ENCODE measurements around the gene PRAF2. TPM values are rescaled to one million over a fixed set of nuclear protein-coding genes. Genes with fewer than 3 reads are reported as not detected.

The PRAF2 gene
- total RNA-seq, 3 donors from 2014 or later = 5.9 to 18.4 (median 6.6) TPM

Other genes starting within 250 kb of the PRAF2 start
- gene ERAS, start 247.5 kb downstream of the PRAF2 start, total RNA-seq = under 1 TPM in 1 of 3 donors, not detected in 2; 0.73 TPM
- 1 to 10 TPM; 1.4 to 3.6 (median 2.2) TPM for gene PCSK1N, start 238.4 kb downstream of the PRAF2 start, total RNA-seq
- gene TIMM17B, start 176.2 kb downstream of the PRAF2 start, total RNA-seq = 10 to 100 TPM; 32.3 to 40.8 (median 35.4) TPM
- 10 to 100 TPM; 56.0 to 71.4 (median 71.0) TPM for gene PQBP1, start 176.1 kb downstream of the PRAF2 start, total RNA-seq
- gene SLC35A2, start 162.4 kb downstream of the PRAF2 start, total RNA-seq = 10 to 100 TPM; 10.9 to 17.3 (median 16.1) TPM
- 10 to 100 TPM in 1 of 3 donors, 1 to 10 TPM in 2; 5.8 to 20.3 (median 7.6) TPM for gene PIM2, start 155.0 kb downstream of the PRAF2 start, total RNA-seq
- 10 to 100 TPM; 35.8 to 37.9 (median 36.1) TPM for gene OTUD5, start 116.4 kb downstream of the PRAF2 start, total RNA-seq
- 1 to 10 TPM in 1 of 3 donors, under 1 TPM in 2; 0.66 to 1.2 (median 0.96) TPM for gene KCND1, start 102.2 kb downstream of the PRAF2 start, total RNA-seq
- gene GRIPAP1, start 71.7 kb downstream of the PRAF2 start, total RNA-seq = 10 to 100 TPM; 31.4 to 47.2 (median 34.1) TPM
- 10 to 100 TPM; 44.1 to 93.3 (median 52.1) TPM for gene TFE3, start 30.6 kb downstream of the PRAF2 start, total RNA-seq
- 1 to 10 TPM in 2 of 3 donors, under 1 TPM in 1; 0.80 to 6.3 (median 4.3) TPM for gene CCDC120, start 15.0 kb downstream of the PRAF2 start, total RNA-seq
- 100 to 1,000 TPM in 1 of 3 donors, 10 to 100 TPM in 2; 95.7 to 134 (median 98.6) TPM for gene WDR45, start 5.9 kb upstream of the PRAF2 start, total RNA-seq
- gene GPKOW, start 49.7 kb upstream of the PRAF2 start, total RNA-seq = 10 to 100 TPM; 21.1 to 28.8 (median 27.8) TPM
- gene MAGIX, start 88.8 kb upstream of the PRAF2 start, total RNA-seq = 10 to 100 TPM in 1 of 3 donors, 1 to 10 TPM in 2; 1.3 to 12.4 (median 4.9) TPM
- 10 to 100 TPM; 23.4 to 27.9 (median 27.8) TPM for gene PLP2, start 97.9 kb upstream of the PRAF2 start, total RNA-seq
- 10 to 100 TPM; 13.3 to 14.4 (median 14.0) TPM for gene PRICKLE3, start 112.4 kb upstream of the PRAF2 start, total RNA-seq
- 1 to 10 TPM; 1.0 to 2.7 (median 1.3) TPM for gene SYP, start 126.2 kb upstream of the PRAF2 start, total RNA-seq
- gene CACNA1F, start 159.3 kb upstream of the PRAF2 start, total RNA-seq = 1 to 10 TPM in 1 of 3 donors, under 1 TPM in 2; 0.48 to 1.8 (median 0.66) TPM
- gene CCDC22, start 161.5 kb upstream of the PRAF2 start, total RNA-seq = 10 to 100 TPM; 12.8 to 14.5 (median 13.1) TPM
- gene FOXP3, start 190.7 kb upstream of the PRAF2 start, total RNA-seq = under 1 TPM in 1 of 3 donors, not detected in 2; 0.16 TPM
- gene PPP1R3F, start 195.8 kb upstream of the PRAF2 start, total RNA-seq = 1 to 10 TPM; 5.9 to 7.9 (median 7.2) TPM
- not detected for gene GAGE10, start 229.6 kb upstream of the PRAF2 start, total RNA-seq
- not detected for gene GAGE12J, start 248.0 kb upstream of the PRAF2 start, total RNA-seq